Fibroblast of gingiva (primary cell): ENCODE results near the gene COIL.
"Not testable (repeated sequence)": the region's sequence is repeated elsewhere in the genome, so short reads cannot be mapped to it uniquely, and the experiment has no call there.

ENCODE experiments used
- DNase-seq: peaks from one replicate; pipeline ENCODE4 v3.0.0-alpha.2; 2011; ENCODE audit warnings: low read depth

COIL gene

DNA sequence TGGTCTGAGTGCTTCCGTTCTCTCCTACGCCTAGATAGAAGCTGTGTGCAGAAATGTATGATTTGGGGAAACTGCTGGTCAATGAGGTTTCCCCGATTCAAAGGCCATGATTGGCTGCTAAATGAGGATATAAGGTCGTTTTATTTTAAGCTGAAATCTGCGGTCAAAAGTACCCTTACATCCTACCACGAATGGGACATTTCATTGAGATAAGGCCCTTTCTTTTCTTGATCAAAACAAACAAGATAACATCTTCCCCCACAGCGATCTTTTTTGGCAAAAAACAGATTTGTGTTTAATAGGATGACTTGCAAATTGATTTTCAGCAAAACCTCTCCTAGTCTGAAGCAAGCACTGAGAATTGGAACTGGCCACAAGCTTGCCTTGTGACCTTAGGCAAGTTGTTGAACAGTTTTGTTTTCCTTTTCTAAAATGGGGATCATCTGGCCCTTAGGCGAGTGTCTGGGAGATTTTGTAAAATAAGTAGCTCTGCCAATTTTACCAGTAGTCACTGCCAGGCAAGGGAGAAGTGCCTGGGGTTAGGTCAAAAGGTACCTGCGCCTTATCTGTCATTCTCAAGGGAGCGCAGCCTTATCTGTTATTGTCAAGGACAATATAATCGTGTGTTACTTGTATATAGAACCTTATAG, 17.7 kb upstream of the COIL start:
- peak; percentile 47 for DNase-seq

DNA sequence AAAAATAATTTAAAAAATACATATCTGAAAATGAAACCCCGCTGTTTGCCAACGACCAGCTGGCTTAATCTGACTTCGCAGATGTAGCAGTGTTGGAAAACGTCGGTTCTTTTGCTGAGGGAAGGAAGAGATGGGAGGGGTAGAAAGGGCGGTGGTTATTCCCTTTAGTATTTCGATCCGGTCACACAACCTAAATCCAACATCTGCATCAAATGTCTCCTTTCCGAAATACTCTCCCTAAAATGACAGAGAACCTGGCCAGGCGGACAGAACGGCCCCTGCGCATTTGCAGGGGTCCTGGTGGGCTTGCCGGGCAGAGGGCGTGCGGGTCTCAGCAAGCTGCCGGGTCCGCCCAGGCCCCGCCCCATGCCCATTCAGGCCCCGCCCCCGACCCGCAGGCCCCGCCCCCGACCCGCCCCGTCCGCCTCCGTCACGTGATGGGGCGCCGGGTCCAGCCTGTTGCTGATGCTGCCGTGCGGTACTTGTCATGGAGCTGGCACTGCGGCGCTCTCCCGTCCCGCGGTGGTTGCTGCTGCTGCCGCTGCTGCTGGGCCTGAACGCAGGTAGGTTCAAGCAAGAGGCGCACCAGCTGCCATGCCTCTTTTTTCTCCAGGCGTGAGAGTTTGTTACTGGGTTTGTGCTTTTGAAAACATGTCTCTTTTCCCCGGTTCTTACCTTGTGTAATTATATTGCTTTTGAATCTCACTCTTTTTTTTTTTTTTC, 17.0 kb upstream of the COIL start, which contains the start of gene SCPEP1:
TSS of gene SCPEP1 (plus strand) at position 459 of the 723 bp plus-strand sequence. CDS start at position 488, 29 bp downstream.
- peak; percentile 73 for DNase-seq

DNA sequence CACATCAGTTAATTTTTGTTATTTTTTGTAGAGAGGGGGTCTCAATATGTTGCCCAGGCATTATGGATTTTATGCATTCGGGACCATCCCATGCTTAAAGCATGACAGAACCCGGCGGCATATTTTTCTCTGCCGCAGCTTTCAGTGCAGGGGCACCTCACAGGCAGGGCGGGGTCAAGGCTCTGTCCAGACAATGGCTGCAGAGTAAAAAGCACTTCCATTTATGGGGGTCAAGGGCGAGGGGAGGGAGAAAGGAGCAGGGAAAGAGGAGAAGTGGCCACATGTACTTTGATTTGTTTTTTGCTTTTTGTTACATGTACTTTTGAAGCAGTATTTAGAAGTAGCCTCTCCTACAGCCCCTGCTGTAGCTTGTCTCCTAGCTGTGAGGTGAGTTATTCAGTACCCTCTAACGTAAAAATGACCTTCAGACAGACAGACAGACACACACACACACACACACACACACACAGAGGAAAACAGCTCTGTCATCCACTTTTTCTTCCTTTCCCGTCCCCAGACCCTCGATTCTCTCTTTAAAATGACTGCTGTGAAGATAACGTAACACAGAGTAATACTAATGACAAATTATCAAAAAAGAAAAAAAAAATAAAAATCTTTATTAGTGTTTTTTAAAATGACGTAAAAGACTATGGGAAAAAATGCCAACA, 16.2 kb upstream of the COIL start:
- no peak for DNase-seq

DNA sequence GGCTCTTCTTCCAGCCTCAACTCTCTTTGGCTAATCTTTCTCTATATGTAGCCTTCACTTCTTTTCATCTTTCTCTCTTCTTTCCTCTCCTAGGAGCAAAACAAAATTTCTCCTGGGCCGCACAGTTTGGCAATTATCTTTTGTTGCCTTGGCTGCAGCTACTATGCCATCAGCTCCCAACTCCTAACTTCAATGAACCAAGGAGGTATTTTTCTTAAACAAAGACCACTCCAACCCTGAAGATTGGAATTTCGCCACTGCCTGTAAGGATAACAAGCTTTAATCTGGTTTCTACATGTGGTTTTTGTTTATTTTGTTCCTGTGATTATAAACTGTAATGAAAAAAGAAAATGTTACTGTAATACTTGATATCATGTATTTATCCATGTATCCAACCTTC, 14.8 kb upstream of the COIL start:
- DNase-seq = no peak

DNA sequence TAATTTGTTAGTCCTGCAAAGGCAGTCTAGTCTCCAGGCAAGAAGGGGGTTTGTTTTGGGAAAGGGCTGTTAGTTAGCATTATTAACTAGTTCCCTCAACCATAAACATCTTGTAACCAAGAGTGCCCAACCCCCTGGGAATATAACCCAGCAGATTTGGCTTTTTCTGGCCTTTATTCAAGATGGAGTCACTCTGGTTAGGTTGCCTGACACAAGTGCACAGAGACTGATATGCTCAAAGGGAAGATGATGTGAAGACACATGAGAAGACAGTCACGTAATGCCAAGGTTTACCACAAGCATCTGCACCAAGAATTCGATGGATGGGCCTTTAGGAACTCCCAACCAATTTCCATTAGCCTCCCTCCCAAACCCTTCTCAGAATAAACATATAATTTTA, 13.2 kb upstream of the COIL start:
- no peak for DNase-seq

DNA sequence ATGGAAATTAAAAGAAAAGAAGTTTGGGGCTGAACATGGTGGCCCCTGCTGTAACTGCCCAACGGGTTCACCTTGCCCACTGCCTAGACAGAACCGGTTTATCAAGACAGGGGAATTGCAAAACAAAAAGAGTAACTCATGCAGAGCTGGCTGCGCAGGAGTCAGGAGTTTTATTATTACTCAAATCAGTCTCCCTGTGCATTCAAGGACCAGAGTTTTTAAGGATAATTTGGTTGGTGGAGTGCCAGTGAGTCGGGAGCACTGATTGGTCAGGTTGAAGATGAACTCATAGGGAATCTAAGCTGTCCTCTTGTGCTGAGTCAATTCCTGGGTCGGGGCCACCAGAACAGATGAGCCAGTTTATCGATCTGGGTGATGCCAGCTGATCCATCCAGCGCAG, 12.7 kb upstream of the COIL start:
- DNase-seq = no peak

DNA sequence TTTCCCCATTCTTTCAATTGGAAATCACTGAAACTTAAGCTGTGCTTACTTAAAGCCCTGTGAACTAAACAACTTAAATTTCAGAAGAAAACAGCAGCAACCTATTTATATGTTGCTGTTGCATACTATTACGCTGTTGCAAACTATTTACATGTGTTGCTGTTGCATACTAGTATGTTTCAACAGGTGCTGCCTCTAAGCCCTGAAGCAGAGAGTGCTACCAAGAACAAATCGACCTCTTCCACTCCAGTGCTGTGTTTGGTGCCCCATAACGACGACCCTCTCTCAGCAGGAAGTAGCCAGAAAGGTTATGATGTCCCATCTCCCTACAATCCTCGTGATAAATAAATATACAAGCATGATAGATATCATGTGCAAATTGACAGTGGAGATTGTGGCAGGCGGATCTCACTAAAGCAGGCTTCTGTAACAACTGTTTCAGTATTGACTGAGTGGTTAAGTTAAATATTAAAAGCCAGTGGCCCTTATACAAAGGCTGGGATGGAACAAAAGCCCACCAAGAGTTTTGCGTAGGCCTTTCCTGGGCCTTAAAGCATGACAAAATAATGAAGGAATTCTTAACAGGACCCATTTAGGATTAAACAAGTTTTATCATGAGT, 11.4 kb upstream of the COIL start:
- DNase-seq = no peak

DNA sequence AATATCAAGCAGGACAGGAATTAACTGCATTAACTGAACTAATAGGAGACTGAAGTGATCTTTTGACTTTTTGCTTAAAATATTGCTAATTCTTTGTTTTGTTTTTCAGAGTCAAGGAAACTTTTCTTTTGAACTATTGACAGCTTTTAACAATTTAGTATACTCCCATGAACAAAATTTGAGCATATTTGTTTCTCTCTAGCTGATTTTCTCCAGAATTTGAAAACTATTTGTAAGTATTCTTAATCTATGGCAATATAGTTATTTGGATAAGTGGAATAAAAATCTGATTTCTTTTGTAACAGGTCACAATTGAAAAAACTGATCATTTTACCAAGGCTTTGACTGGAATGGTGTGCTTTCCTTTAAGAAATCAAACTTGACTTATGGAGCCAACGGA, 10.1 kb upstream of the COIL start:
- no peak for DNase-seq

DNA sequence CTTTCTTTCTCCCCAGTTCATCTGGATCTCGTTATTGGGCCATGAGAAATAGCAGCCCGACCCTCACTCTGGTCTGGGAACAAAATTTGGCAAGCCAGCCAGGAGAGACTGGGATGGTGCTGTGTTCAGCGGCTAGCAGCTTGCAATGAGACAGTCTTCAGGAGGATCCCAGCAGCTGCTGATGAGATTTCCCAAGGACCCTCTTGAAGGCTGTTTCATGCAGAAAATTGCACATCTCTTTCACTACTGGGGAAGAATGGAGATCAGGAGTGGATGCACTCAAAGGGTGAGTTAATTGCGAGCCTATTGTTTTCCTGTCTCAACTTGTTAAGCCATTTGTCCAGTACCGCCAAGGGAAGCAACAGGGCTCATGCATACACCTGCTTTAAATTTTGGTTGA, 5.5 kb upstream of the COIL start:
- DNase-seq = no peak

DNA sequence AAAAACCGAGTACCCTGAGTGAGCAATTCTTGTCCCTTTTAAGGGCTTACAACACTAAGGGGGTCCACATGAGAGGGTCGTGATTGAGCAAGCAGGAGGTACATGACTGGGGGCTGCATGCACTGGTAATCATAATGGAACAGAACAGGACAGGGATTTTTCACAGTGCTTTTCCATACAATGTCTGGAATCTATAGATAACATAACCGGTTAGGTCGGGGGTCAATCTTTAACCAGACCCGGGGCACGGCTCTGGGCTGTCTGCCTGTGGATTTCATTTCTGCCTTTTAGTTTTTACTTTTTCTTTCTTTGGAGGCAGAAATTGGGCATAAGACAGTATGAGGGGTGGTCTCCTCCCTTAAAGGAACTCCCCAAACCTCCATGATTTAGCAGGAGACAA, 4.8 kb upstream of the COIL start:
- DNase-seq = not testable (repeated sequence)

DNA sequence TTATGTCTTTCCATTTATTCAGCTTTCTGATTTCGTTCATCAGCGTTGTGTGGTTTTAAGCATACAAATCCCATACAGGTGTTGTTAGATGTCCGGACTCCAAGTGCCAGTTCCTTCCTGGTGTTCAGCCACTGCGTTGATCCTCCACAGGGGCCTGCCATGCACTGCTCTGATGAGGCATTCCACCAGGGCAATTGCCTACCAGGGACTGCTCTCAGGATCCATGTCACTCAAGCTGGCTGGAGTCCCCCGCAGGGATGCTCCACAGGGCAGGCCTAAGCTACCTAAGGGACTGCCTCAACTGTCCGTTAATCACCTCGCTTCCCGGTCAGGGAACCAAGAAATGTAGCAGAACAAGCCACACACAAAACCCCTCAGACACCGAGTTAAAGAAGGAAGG, 4.4 kb upstream of the COIL start:
- not testable (repeated sequence) for DNase-seq

DNA sequence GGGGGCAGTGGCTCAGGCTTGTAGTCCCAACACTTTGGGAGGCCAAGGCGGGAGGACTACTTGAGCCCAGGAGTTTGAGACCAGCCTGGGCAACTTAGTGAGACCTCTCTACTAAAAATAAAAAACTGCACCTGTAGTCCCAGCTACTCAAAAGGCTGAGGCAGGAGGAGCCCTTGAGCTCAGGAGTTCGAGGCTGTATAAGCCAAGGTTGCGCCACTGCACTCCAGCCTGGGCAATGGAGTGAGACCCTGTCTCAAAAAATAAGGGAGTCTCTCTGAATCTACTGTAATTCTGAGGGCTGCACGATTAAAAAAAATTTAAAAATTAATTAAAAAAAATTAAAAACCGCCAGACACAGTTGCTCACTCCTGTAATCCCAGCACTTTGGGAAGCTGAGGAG, 3.9 kb downstream of the COIL start:
- DNase-seq = no peak

DNA sequence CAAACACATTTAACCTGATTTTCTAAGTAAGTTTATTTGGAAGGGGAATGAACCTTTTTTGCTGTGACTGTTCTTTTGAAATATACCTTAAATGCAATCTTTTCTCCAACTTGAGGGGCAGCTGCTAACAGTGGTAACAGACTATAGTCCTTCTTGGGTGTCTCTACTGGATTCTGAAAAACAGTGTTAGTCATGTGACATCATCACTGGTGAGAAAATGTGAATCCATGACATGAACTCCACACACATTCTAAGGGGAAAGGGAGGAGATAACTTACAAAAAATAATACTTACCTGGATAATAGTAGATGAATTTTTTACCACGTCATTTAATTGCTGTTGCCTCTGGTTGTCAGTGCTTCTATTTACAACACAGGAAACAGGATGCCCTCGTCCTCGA, 11.3 kb downstream of the COIL start:
- DNase-seq = no peak

DNA sequence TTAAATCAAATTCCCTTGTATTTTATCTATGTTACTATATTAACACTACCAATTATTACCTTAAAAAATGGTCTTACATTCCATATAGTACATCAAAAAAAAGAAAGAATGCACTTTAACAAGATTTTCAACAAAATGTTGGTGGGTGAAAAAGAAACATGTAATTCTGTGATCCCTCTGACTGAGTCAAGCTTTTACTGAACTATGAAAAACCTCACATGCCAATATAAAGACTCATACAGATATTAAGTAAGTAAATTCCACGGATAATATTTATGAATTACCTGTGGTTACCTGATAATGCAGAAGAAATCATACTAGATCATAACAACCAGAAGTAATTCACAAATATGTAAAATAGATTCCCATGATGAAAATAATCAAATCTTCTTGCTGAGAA, 12.4 kb downstream of the COIL start:
- DNase-seq = no peak

DNA sequence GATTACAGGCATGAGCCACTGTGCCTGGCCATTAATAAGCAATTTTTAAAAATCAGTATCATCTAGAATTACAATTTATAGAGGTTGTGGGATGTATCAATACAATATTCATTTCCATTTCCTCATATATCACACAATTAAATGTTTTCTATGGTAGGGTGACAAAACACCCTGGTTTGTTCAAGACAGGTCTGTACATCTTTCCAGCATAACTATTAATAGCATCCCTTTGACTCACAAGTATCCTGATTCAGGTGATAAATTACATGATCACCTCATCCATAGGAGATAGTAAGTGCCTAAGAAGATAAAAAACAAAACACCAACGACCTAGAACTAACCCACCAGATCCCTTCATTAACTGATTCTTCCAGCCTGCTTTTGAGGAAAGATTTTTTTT, 13.1 kb downstream of the COIL start:
- no peak for DNase-seq

DNA sequence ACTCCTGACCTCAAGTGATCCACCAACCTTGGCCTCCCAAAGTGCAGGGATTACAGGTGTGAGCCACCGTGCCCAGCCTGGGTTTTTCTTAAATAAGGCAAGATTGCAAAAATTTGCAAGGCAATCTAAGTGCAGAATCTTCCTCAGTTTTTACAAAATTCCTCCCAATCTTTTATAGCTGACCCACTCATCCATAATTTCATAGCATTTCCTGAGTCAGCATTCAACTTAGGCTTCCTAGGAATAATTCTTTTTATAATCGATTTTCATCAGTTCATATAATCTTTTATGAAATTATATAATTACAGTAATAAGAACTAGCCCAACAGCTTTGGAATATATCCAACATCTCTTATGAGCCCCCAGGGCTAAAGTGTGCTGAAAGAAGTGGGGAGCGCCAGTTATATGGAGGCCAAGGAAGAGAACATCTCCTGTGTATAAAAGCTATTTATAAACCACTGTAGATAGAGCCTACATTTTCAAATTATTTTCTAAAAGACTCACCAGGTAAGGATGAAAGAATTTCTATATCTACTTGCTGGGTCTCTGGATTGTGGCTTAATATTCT, 14.8 kb downstream of the COIL start:
- DNase-seq = no peak

DNA sequence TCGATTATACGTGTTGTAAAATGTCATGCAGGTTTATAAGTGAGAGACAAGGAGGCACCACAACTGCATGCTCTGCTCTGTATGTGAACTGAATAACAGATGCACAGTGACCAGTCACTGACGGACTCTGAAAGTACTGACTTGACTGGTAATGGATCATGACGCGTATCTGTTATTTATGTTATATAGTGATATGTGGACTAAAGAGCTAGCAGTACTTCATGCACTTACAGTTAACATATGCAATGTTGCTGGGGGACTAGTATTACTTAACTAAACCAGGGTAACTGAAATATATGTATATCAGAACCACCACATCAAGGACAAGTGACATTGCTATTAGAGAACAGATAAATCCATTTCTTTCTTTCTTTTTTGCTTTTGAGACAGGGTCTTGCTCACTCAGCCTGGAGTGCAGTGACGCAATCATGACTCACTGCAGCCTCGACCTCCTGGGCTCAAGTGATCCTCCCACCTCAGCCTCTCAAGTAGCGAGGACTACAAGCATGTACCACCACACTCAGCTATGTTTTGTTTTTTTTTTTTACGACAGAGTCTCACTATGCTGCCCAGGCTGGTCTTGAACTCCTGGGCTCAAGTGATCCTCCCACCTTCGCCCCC, 17.2 kb downstream of the COIL start:
- DNase-seq = no peak

DNA sequence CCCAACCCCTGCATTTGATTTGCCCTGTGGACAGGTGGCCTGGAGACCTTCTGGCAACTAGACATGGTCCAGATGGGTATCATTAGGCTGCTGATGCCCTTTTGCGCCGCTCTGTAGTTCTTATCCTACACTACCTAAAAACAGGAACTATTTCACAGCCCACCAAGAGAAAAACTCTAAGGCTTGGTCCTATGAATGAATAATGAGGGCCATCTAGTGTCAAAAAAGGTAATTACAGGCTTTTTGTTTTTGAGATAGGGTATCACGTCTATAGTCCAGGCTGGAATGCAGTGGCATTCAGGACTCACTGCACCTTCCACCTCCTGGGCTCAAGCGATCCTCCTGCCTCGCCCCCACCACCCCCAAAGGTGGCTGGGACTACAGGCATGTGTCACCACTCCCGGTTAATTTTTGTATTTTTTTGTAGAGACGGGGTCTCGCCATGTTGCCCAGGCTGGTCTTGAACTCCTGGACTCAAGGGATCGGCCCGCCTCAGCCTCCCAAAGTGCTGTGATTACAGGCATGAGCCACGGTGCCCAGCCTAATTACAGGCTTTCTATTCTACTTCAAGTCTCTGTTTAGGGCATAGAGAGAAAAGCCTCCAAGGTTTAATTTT, 20.9 kb downstream of the COIL start:
- peak; percentile 37 for DNase-seq

DNA sequence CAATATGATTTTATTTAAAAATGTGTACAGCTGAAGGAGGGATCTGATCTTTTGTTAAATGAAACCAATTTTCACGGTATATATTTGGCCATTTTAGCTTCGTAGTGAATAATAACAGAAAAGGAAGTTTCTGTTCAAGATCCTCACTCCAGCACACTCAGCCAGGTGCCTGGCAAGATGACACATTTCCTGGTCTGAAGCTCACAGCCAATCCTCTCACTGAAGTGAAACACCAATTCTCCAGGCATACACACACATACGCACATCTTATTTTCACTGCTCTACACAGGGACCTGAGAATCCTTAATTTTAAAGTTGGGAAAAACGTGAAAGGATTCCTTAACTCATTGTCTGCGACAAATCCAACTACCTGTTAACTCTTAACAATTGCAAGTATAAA, 22.6 kb downstream of the COIL start:
- DNase-seq = not testable (repeated sequence)

DNA sequence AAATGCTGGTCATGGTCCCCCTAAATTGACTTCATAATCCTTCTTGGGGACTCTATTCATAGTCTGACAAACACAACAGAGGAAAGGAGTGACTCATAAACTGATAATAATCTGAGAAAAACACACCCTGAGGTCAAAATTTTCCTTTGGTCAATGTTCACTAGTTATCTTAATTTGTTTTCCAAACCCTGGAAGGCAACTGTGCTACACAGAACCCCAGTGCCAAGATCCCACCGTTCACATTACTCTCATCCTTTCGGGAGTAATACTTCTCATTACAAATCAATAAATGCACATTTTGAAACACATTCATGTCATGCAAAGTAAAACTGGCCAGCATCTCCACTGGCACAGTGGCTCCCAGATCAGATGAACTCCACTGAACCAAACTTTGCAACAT, 23.2 kb downstream of the COIL start:
- DNase-seq = no peak

DNA sequence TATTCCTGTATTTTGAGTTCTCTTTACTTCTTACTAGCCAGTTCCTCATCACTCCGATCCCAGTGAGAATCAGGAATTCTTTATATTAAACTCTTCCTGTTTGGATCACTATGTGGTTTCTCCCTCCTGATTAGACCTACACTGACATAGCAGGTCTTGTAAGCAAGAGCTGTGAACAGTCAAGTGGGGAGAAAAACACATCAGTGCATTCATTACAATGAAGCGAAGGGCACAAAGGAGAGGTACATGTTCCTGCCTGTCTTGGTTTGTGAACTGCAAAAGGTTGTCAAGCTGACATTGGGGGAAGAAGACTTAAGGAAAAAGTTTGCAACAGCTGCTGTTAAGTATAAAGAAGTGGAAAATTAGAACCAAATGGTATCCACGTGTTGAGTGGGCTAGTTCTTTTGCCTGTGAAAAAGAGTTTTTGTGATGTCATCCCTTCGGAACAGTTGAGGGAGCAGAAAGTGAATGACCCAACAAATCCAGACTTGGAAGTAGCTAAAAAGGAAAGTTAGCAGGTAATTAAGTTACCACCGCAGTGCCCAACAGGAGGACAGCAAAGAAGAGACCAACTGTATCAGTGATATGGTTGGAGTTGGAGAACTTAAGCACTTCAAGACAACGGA, 24.0 kb downstream of the COIL start:
- DNase-seq = no peak
